ENCODE results near the gene CDC42SE2.

DNA sequence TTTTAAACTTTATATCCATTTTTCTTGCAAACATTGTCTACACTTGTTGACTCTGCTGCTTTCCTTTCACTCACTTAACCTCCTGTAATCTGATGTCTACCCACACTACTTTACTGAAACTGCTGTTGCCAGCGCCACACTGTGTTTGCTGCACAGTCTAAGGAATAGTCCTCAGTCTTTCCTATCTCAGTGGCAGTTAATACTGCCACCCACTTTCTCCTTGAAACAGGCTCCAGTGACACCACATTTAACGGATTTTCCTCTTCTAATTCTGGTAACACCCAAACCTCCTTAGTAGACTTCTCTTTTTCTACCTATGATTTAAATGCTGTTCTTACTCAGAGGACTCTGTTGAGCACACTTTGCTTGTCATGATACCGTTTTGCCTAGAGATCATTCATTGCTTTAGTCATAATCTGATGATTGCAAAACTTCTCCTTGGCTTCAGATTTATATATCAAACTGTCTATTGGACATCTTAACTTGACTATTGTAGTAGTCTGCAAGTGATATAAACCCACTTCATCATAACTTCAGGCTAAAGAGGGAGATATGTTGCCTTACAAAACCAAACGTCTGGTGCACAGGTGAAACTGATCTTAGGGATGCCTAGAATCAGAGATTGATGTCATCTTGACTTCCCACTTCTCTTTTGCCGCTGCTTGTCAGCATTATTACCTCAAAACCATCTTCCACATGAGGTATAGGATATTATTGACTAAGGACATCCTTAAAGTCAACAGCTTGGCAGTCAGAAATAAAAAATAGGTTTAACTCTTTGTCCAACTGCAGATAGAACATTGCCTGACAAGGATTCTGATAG lies 94.1 kb downstream of the CDC42SE2 start:
- TF ChIP-seq, protein P1, sequence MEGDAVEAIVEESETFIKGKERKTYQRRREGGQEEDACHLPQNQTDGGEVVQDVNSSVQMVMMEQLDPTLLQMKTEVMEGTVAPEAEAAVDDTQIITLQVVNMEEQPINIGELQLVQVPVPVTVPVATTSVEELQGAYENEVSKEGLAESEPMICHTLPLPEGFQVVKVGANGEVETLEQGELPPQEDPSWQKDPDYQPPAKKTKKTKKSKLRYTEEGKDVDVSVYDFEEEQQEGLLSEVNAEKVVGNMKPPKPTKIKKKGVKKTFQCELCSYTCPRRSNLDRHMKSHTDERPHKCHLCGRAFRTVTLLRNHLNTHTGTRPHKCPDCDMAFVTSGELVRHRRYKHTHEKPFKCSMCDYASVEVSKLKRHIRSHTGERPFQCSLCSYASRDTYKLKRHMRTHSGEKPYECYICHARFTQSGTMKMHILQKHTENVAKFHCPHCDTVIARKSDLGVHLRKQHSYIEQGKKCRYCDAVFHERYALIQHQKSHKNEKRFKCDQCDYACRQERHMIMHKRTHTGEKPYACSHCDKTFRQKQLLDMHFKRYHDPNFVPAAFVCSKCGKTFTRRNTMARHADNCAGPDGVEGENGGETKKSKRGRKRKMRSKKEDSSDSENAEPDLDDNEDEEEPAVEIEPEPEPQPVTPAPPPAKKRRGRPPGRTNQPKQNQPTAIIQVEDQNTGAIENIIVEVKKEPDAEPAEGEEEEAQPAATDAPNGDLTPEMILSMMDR (IDR thresholded peaks at IDR 0.05): no peak
- TF ChIP-seq POLR2A (IDR thresholded peaks at IDR 0.05): no peak
- TF ChIP-seq EP300 (IDR thresholded peaks at IDR 0.05): no peak
